Ovary (tissue), 10 donors: Measurements from ENCODE around the gene LRRC10B. TPM values are rescaled to one million over a fixed set of nuclear protein-coding genes. Genes with fewer than 3 reads are reported as not detected.
A peak's percentile ranks its signal among the peaks of the same experiment; 100 is the strongest.
"Not testable (repeated sequence)": the region's sequence is repeated elsewhere in the genome, so short reads cannot be mapped to it uniquely, and the experiment has no call there.

Source experiments
- DNase-seq, 5 donors: peaks; one replicate each; pipeline ENCODE4 v3.0.0-alpha.2; 2019 to 2020
- H3K27ac ChIP-seq, 2 donors: fragments of 200-600 bp; one replicate each; pipeline versions ENCODE4 v1.5.1 to v1.8.0; 2019 to 2022
- H3K27me3 ChIP-seq: fragments of 200-600 bp; one replicate; pipeline ENCODE4 v1.8.0; 2022
- H3K36me3 ChIP-seq: fragments of 200-600 bp; sonication (generic); one replicate; pipeline ENCODE4 v1.5.1; 2019
- H3K4me1 ChIP-seq: one replicate; pipeline ENCODE4 v1.8.1; 2013; ENCODE audit warnings: mild to moderate bottlenecking, moderate library complexity; ENCODE audit not compliant: insufficient read depth
- H3K4me3 ChIP-seq: fragments of 200-600 bp; sonication (generic); one replicate; pipeline ENCODE4 v1.5.1; 2017
- H3K9me3 ChIP-seq, 2 donors: fragments of 200-600 bp in 1 of 2; sonication (generic) in 1 of 2; one replicate each; pipeline versions ENCODE4 v1.5.1 to v1.8.1; 2013 to 2019; ENCODE audit warnings: mild to moderate bottlenecking in 1 of 2, moderate library complexity in 1 of 2
- EP300 ChIP-seq: sonication (generic); formaldehyde crosslinking; IDR thresholded peaks from one replicate; pipeline ENCODE4 v1.6.1; 2017; ENCODE audit warnings: antibody characterized with exemption
- POLR2A ChIP-seq: fragments of 450-650 bp; IDR thresholded peaks from one replicate; pipeline ENCODE4 v1.6.1; 2017; ENCODE audit warnings: antibody characterized with exemption, mild to moderate bottlenecking, moderate library complexity
- WGBS, 3 donors: extraction: QIAGEN DNeasy Blood & Tissue Kit in 1 of 3; methylation state at CpG; one replicate each; pipeline versions ENCODE4 v1.1.5 to v1.1.7; 2013 to 2017; 5-methylcytosine and 5-hydroxymethylcytosine counted together
- intact Hi-C, 4 donors: fragments of 100-400 bp; cut with DNase I; formaldehyde crosslinking; loops; one replicate each; pipeline versions ENCODE4 v1.11.0 to v1.15.1; 2022 to 2023
- long read RNA-seq, 3 donors: library from polyadenylated mRNA in 2 of 3; unstranded in 2 of 3; transcript quantifications; one replicate each; pipeline ENCODE4 v2.0.0 and lab custom pipeline, GENCODE V29; 2021 to 2026
- polyA plus RNA-seq, 2 donors: library from polyadenylated mRNA; stranded (reverse); fragments of 200-250 nt in 1 of 2; fragments of 350-450 nt in 1 of 2; fragmentation: Illumina TruSeq in 1 of 2; extraction: RNeasy Lipid Tissue Mini Kit (QIAGEN cat#74804) in 1 of 2; gene quantifications; one replicate each; pipeline ENCODE4 v1.2.3, GENCODE V29; 2013 to 2014
- total RNA-seq, 7 donors: library from RNA; depleted of rRNA in 2 of 7; stranded (reverse); fragments of >200 nt in 2 of 7; fragmentation: NEBNext Ultra II Directional in 3 of 7; extraction: Animal tissue kit (Norgen Biotek cat#: 25700) in 3 of 7; gene quantifications; one replicate each; pipeline versions ENCODE4 v1.1.0 to v1.2.4, GENCODE V29; 2016 to 2023
- TF ChIP-seq, protein P1 (sequence below), 3 donors: fragments of 450-650 bp in 2 of 3; fragments of 200-600 bp in 1 of 3; IDR thresholded peaks; one replicate each; pipeline versions ENCODE4 v1.5.1 to v1.8.0; 2016 to 2022; ENCODE audit warnings: antibody characterized with exemption in 3 of 3, mild to moderate bottlenecking in 1 of 3
- donor health status: DM: no; HTN: no; CAD: no; lungs with moderate emphysema.
- donor health status: DM: no; HTN: no; CAD: no.
- donor health status: Bipolar disorder and iron deficiency.
- donor health status: DM: yes; HTN: yes; CAD: no.
- donor health status: DM: no; HTN: no; CAD: no.
- donor health status: DM: yes; HTN: yes; CAD: no.

Gene LRRC10B
- total RNA-seq: 10 to 100 TPM in 1 of 7 donors, 1 to 10 TPM in 3, under 1 TPM in 3; 0.45 to 23.0 (median 1.4) TPM
- polyA plus RNA-seq: 1 to 10 TPM in 1 of 2 donors, under 1 TPM in 1; 0.48 to 1.7 TPM
- long read RNA-seq, donor 1, partial matches to known transcripts: 0 of 1 reads
- long read RNA-seq, donor 1, other reads (novel, unspliced or antisense): 0 of 1 reads
- long read RNA-seq, donor 2, partial matches to known transcripts: 0 of 1 reads
- long read RNA-seq, donor 2, other reads (novel, unspliced or antisense): 0 of 1 reads
- long read RNA-seq, donor 3, partial matches to known transcripts: 0 of 2 reads
- long read RNA-seq, donor 3, other reads (novel, unspliced or antisense): 0 of 2 reads

DNA sequence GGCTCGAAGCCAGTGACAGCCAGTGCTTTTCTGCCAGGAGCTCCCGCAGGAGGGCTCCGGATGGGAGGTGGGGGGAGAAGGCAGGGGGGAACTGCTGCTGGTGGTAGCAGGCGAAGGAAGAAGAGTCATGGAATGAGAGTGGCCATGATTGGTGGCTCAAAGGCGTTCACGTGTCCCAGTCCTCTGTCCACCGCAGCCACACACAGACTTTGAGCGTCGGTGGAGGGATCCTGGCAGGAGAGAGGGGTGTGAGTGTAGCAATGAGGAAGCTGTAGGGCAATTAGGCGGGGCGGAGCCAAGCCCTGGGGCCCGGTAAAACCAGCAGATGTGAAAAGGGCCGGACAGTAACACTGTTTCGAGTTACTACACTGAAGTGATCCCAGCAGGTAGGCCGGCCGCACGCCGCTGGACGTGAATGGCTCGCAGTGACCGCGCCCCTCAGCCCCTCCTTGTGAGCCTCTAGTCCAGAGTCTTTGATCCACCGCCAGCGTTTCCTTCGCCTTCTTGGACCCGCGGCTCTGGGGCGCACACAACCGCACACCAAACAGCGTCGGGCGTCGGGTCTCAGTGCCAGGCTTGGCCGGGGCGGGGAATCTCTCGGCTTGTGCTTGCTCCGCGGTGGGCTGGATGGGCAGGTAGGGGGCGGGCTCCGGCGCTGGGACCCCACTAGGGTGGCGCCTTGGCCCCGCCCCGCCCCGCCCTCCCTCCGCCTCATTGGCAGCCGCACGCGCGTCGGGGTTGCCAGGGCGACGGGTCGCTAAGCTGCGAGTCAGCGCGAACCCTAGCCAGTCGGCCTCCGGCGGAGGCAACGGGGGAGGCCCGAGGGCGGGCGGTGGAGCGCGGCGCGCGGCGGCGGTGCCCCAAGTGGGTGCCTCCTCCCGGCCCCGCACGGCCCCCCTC, at the start of gene LRRC10B:
TSS of gene LRRC10B (plus strand) at position 788 of the 900 bp plus-strand sequence. CDS start 250 bp downstream, outside the sequence.
- intact Hi-C loops: loop anchor here in 1 of 4 donors (2.0 kb wide), 1 partner anchor 29 kb away; no protein-coding TSS in a partner anchor
- Histone ChIP-seq H3K4me3 (no peak within 1 kb of the TSS), H3K36me3 (no peaks in the 10 kb centered on the region), H3K27me3 (peaks cover 3% of the 10 kb centered on the region), H3K27ac (peak within 1 kb of the TSS in 1 of 2 donors; percentile 8), H3K4me1 (peaks cover 2% of the 10 kb centered on the region), H3K9me3 (no peaks in the 10 kb centered on the region)
- TF ChIP-seq POLR2A (no peak), EP300 (no peak)
- TF ChIP-seq, protein P1, sequence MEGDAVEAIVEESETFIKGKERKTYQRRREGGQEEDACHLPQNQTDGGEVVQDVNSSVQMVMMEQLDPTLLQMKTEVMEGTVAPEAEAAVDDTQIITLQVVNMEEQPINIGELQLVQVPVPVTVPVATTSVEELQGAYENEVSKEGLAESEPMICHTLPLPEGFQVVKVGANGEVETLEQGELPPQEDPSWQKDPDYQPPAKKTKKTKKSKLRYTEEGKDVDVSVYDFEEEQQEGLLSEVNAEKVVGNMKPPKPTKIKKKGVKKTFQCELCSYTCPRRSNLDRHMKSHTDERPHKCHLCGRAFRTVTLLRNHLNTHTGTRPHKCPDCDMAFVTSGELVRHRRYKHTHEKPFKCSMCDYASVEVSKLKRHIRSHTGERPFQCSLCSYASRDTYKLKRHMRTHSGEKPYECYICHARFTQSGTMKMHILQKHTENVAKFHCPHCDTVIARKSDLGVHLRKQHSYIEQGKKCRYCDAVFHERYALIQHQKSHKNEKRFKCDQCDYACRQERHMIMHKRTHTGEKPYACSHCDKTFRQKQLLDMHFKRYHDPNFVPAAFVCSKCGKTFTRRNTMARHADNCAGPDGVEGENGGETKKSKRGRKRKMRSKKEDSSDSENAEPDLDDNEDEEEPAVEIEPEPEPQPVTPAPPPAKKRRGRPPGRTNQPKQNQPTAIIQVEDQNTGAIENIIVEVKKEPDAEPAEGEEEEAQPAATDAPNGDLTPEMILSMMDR (IDR thresholded peaks at IDR 0.05): no peak
- WGBS, 3 donors: 2 to 6% (median 4%) methylated on average over 37 to 74 of the region's 74 CpGs
- DNase-seq: no peak

DNA sequence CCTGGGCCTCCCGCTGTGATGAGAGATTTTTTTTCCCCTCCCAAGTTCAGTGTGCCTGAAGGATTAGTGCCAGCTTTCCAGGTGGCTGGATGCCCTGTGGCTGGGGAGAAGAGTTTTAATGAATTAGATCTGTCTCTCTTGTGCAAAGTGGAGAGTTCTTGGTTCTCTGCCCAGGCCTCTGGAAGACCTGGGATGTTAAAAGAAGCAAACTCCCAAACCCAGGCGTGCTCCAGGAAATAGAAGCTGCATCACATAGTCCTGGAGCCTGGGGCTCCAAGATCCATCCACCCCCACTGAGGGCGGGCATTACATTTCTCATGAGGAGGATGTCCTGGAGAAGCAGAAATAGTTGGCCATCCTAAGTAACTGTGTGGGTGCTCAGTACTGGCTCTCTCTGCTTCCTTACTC, 48.1 kb upstream of the LRRC10B start:
- intact Hi-C loops: no loop called here
- no peak overlapping the region for H3K4me3 ChIP-seq
- no peaks in the 10 kb centered on the region for H3K4me1 ChIP-seq
- no peaks in the 10 kb centered on the region for H3K27me3 ChIP-seq
- TF ChIP-seq, protein P1 (IDR thresholded peaks at IDR 0.05): no peak
- TF ChIP-seq EP300 (no peak), POLR2A (no peak)
- no peaks in the 10 kb centered on the region for H3K9me3 ChIP-seq
- 51 to 66% (median 64%) methylated on average over 3 of the region's 3 CpGs for WGBS, 3 donors
- no peak for DNase-seq
- no peak overlapping the region for H3K27ac ChIP-seq
- no peaks in the 10 kb centered on the region for H3K36me3 ChIP-seq

DNA sequence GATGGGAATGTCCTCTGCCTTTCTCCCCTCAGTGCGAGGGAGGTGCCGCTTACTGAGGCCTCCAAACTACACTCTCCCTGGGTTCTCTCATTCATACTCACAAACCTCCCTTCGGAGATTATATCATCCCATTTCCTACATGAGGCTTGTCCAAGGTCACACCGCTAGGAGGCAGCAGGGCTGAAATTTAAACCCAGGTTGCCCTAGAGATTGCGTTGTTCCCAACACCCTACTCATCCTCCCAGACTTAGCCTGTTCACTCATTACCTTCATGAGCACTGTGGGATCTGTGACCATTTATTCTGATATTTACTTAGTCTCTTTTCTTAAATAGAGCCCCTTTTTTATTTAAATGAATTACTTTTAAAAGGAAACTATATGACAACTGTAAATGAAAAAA, 47.6 kb upstream of the LRRC10B start:
- intact Hi-C loops: no loop called here
- DNase-seq: no peak
- no peaks in the 10 kb centered on the region for H3K36me3 ChIP-seq
- TF ChIP-seq, protein P1 (IDR thresholded peaks at IDR 0.05): no peak
- TF ChIP-seq EP300: no peak
- TF ChIP-seq POLR2A: no peak
- no peak overlapping the region for H3K4me3 ChIP-seq
- no peaks in the 10 kb centered on the region for H3K27me3 ChIP-seq
- no peaks in the 10 kb centered on the region for H3K4me1 ChIP-seq
- H3K9me3 ChIP-seq: no peaks in the 10 kb centered on the region
- no peak overlapping the region for H3K27ac ChIP-seq
- 71 to 75% (median 74%) methylated on average over 5 of the region's 5 CpGs for WGBS, 3 donors

DNA sequence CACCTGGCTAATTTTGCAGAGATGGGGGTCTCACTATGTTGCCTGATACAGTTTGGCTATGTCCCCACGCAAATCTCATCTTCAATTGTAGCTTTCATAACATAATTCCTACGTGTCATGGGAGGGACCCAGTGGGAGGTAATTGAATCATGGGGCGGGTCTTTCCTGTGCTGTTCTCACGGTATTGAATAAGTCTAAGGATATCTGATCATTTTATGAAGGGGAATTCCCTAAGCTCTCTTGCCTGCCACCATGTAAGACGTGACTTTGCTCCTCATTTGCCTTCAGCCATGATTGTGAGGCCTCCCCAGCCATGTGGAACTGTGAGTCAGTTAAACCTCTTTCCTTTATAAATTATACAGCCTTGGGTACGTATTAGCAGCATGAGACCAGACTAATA, 40.9 kb upstream of the LRRC10B start:
- WGBS, 3 donors: 82 to 90% (median 89%) methylated on average over 6 of the region's 6 CpGs
- not testable (repeated sequence) for H3K27ac ChIP-seq, DNase-seq

More for the DNA sequence above, 40.9 kb upstream of the LRRC10B start:
- H3K4me3 ChIP-seq, H3K4me1 ChIP-seq, intact Hi-C loops, H3K36me3 ChIP-seq, H3K27me3 ChIP-seq, H3K9me3 ChIP-seq: not testable (repeated sequence)
